CD14-positive monocyte (primary cell): ENCODE results near the gene ARHGAP45. TPM values are rescaled to one million over a fixed set of nuclear protein-coding genes. Genes with fewer than 3 reads are reported as not detected.

Source experiments
- DNase-seq, 3 donors: peaks; one replicate each; pipeline ENCODE4 v3.0.0-alpha.2; 2011 to 2022
- H2AFZ ChIP-seq: 2 replicates; pipeline ENCODE4 v1.6.0; 2012; ENCODE audit warnings: mild to moderate bottlenecking, low read depth, low read length, inconsistent platforms; ENCODE audit not compliant: insufficient read depth, poor library complexity, severe bottlenecking
- H3K27ac ChIP-seq, 2 donors: 1 replicate in 1 of 2; 2 replicates in 1 of 2; pipeline ENCODE4 v1.5.1; 2012 to 2013; ENCODE audit warnings: low read length in 2 of 2, control low read depth in 1 of 2, inconsistent platforms in 1 of 2, low read depth in 1 of 2, mild to moderate bottlenecking in 1 of 2
- H3K27me3 ChIP-seq, 2 donors: one replicate each; pipeline versions ENCODE4 v1.6.0 to v1.6.1; 2011 to 2013; ENCODE audit warnings: low read length in 2 of 2; ENCODE audit not compliant: control insufficient read depth in 2 of 2, insufficient read depth in 2 of 2
- H3K36me3 ChIP-seq, 2 donors: replicated peaks in 1 of 2; 1 replicate in 1 of 2; 2 replicates in 1 of 2; pipeline versions ENCODE4 v1.5.1 to v1.6.1; 2012 to 2013; ENCODE audit warnings: low read length in 2 of 2, control low read depth in 1 of 2, inconsistent platforms in 1 of 2, mild to moderate bottlenecking in 1 of 2; ENCODE audit not compliant: insufficient read depth in 2 of 2, control insufficient read depth in 1 of 2
- H3K4me1 ChIP-seq, 2 donors: 1 replicate in 1 of 2; 2 replicates in 1 of 2; pipeline versions ENCODE4 v1.5.1 to v1.6.1; 2012 to 2013; ENCODE audit warnings: low read length in 2 of 2, control low read depth in 1 of 2, inconsistent platforms in 1 of 2, mild to moderate bottlenecking in 1 of 2, moderate library complexity in 1 of 2; ENCODE audit not compliant: insufficient read depth in 2 of 2, control insufficient read depth in 1 of 2
- H3K4me2 ChIP-seq: replicated peaks from 2 replicates; pipeline ENCODE3; 2012; ENCODE audit warnings: low read length, moderate library complexity, mild to moderate bottlenecking; ENCODE audit not compliant: poor library complexity, severe bottlenecking; ENCODE audit errors: extremely low read depth
- H3K4me3 ChIP-seq, 3 experiments: fragments of 200-600 bp in 1 of 3; sonication (generic) in 1 of 3; replicated peaks in 1 of 3; 1 replicate in 2 of 3; 2 replicates in 1 of 3; pipeline ENCODE4 v1.5.1; 2011 to 2013; ENCODE audit warnings: low read length in 3 of 3, mild to moderate bottlenecking in 3 of 3, control low read depth in 2 of 3, low read depth in 2 of 3, inconsistent platforms in 1 of 3, moderate library complexity in 1 of 3
- H3K79me2 ChIP-seq: 2 replicates; pipeline ENCODE4 v1.6.0; 2012; ENCODE audit warnings: mild to moderate bottlenecking, control low read depth, inconsistent platforms, low read length, moderate library complexity; ENCODE audit not compliant: insufficient read depth
- H3K9ac ChIP-seq: 2 replicates; pipeline ENCODE4 v1.6.0; 2017; ENCODE audit warnings: low read length, mild to moderate bottlenecking; ENCODE audit not compliant: insufficient read depth, poor library complexity, severe bottlenecking
- H3K9me3 ChIP-seq, 2 donors: replicated peaks in 1 of 2; 1 replicate in 1 of 2; 2 replicates in 1 of 2; pipeline versions ENCODE4 v1.5.1 to v1.6.1; 2012 to 2013; ENCODE audit warnings: low read length in 2 of 2, control low read depth in 1 of 2; ENCODE audit not compliant: control insufficient read depth in 1 of 2, insufficient read depth in 1 of 2
- H4K20me1 ChIP-seq: 2 replicates; pipeline ENCODE4 v1.6.0; 2012; ENCODE audit warnings: mild to moderate bottlenecking, low read length, control low read depth, moderate library complexity; ENCODE audit not compliant: insufficient read depth
- H3K27ac Mint-ChIP-seq, 7 donors: one replicate each; pipeline ENCODE4 v1.8.0; 2020; ENCODE audit warnings: mild to moderate bottlenecking in 7 of 7, mixed read lengths in 7 of 7, moderate library complexity in 6 of 7, inconsistent platforms in 2 of 7
- H3K27me3 Mint-ChIP-seq, 3 donors: one replicate each; pipeline ENCODE4 v1.8.0; 2021 to 2022; ENCODE audit warnings: low read depth in 3 of 3, mild to moderate bottlenecking in 3 of 3, mixed read lengths in 3 of 3, moderate library complexity in 3 of 3, inconsistent platforms in 1 of 3
- H3K36me3 Mint-ChIP-seq, 2 donors: one replicate each; pipeline ENCODE4 v1.8.0; 2020; ENCODE audit warnings: mixed read lengths in 2 of 2, inconsistent platforms in 1 of 2, mild to moderate bottlenecking in 1 of 2
- H3K4me1 Mint-ChIP-seq: one replicate; pipeline ENCODE4 v1.8.0; 2020; ENCODE audit warnings: mild to moderate bottlenecking, mixed read lengths
- H3K4me3 Mint-ChIP-seq, 2 donors: one replicate each; pipeline ENCODE4 v1.8.0; 2020; ENCODE audit warnings: mild to moderate bottlenecking in 2 of 2, mixed read lengths in 2 of 2, moderate library complexity in 1 of 2
- H3K9me3 Mint-ChIP-seq, 7 donors: one replicate each; pipeline ENCODE4 v1.8.0; 2020 to 2022; ENCODE audit warnings: mixed read lengths in 7 of 7, mild to moderate bottlenecking in 6 of 7, moderate library complexity in 6 of 7, inconsistent platforms in 2 of 7
- CTCF ChIP-seq: fragments of 200-600 bp; IDR thresholded peaks from one replicate; pipeline ENCODE4 v1.8.0; 2022; ENCODE audit warnings: antibody characterized with exemption, mild to moderate bottlenecking
- WGBS: methylation state at CpG from one replicate; pipeline ENCODE4 v1.1.5; 2013; ENCODE audit warnings: missing lambda C conversion rate; ENCODE audit not compliant: insufficient coverage; 5-methylcytosine and 5-hydroxymethylcytosine counted together
- intact Hi-C, 2 donors: fragments of 100-400 bp; cut with micrococcal nuclease; formaldehyde crosslinking; loops; one replicate each; pipeline versions ENCODE4 v1.15.0 to v1.15.1; 2023
- polyA plus RNA-seq, 3 donors: library from polyadenylated mRNA; depleted of rRNA in 1 of 3; unstranded in 2 of 3; stranded (reverse) in 1 of 3; fragments of 300-500 nt in 2 of 3; fragments of >200 nt in 1 of 3; fragmentation: Illumina TruSeq in 2 of 3; gene quantifications; 1 replicate in 2 of 3; 2 replicates in 1 of 3; pipeline ENCODE4 v1.2.3, GENCODE V29; 2012 to 2021

Gene ARHGAP45
- polyA plus RNA-seq, 3 donors = 108 to 308 (median 137) TPM

GRCh38 chr19:1055028-1055425 is 11.9 kb upstream of the ARHGAP45 start:
- peaks cover 0 to 9% (median 0%) of the 10 kb centered on the region in 3 donors for H3K27me3 Mint-ChIP-seq
- no peaks in the 10 kb centered on the region for H3K4me1 ChIP-seq
- no peak overlapping the region for H3K4me2 ChIP-seq
- H4K20me1 ChIP-seq = peaks cover 10% of the 10 kb centered on the region
- H2AFZ ChIP-seq = no peak overlapping the region
- TF ChIP-seq CTCF = no peak
- no peak overlapping the region for H3K4me3 ChIP-seq
- H3K27ac Mint-ChIP-seq = peak overlapping the region in 1 of 7 donors; percentile 31
- peaks cover 3% of the 10 kb centered on the region for H3K4me1 Mint-ChIP-seq
- no peaks in the 10 kb centered on the region for H3K27me3 ChIP-seq
- peaks cover 52 to 72% of the 10 kb centered on the region in 2 donors for H3K36me3 ChIP-seq
- peaks cover 17 to 34% (median 28%) of the 10 kb centered on the region in 7 donors for H3K9me3 Mint-ChIP-seq
- no peak overlapping the region for H3K27ac ChIP-seq
- H3K4me3 Mint-ChIP-seq = no peak overlapping the region
- no peak for DNase-seq
- intact Hi-C loops = no loop called here
- H3K9me3 ChIP-seq = peaks cover 21 to 25% of the 10 kb centered on the region in 2 donors
- 87% methylated on average over 10 of the region's 14 CpGs for WGBS
- H3K36me3 Mint-ChIP-seq = peaks cover 60 to 63% of the 10 kb centered on the region in 2 donors
- no peaks in the 10 kb centered on the region for H3K79me2 ChIP-seq
- H3K9ac ChIP-seq = no peak overlapping the region

- peaks cover 60 to 61% of the 10 kb centered on the region in 2 donors for H3K36me3 Mint-ChIP-seq
- Histone ChIP-seq H3K4me1 (no peaks in the 10 kb centered on the region), H3K9me3 (peaks cover 21 to 25% of the 10 kb centered on the region in 2 donors)
Observed at GRCh38 chr19:1055886-1056620, 10.9 kb upstream of the ARHGAP45 start.

More at GRCh38 chr19:1055886-1056620, 10.9 kb upstream of the ARHGAP45 start:
- H3K4me1 Mint-ChIP-seq = peaks cover 3% of the 10 kb centered on the region
- Histone ChIP-seq H3K36me3 (peaks cover 52 to 73% of the 10 kb centered on the region in 2 donors), H3K27ac (no peak overlapping the region), H3K27me3 (no peaks in the 10 kb centered on the region), H4K20me1 (peaks cover 10% of the 10 kb centered on the region), H3K9ac (no peak overlapping the region), H3K4me3 (no peak overlapping the region), H3K4me2 (no peak overlapping the region), H2AFZ (no peak overlapping the region), H3K79me2 (no peaks in the 10 kb centered on the region)
- H3K27me3 Mint-ChIP-seq = peaks cover 0 to 9% (median 0%) of the 10 kb centered on the region in 3 donors
- intact Hi-C loops = no loop called here
- WGBS = 100% methylated on average over 14 of the region's 20 CpGs
- no peak for DNase-seq
- H3K27ac Mint-ChIP-seq = peak overlapping the region in 2 of 7 donors; percentile 57 to 76
- no peak overlapping the region for H3K4me3 Mint-ChIP-seq
- no peak for TF ChIP-seq CTCF
- peaks cover 17 to 34% (median 28%) of the 10 kb centered on the region in 7 donors for H3K9me3 Mint-ChIP-seq
